ENCODE data around the gene ZNF513. TPM values are rescaled to one million over a fixed set of nuclear protein-coding genes. Genes with fewer than 3 reads are reported as not detected.

The ZNF513 gene
- total RNA-seq (2022; extraction: Qiagen RNA extraction), result 12.9 to 14.5 TPM (median 13.6 TPM) in 5 replicates

GRCh38 chr2:27380626-27381545 is at the start of gene ZNF513:
ZNF513 (minus strand) TSS chr2:27380734; CDS start chr2:27380526, 208 bp downstream.

DNA sequence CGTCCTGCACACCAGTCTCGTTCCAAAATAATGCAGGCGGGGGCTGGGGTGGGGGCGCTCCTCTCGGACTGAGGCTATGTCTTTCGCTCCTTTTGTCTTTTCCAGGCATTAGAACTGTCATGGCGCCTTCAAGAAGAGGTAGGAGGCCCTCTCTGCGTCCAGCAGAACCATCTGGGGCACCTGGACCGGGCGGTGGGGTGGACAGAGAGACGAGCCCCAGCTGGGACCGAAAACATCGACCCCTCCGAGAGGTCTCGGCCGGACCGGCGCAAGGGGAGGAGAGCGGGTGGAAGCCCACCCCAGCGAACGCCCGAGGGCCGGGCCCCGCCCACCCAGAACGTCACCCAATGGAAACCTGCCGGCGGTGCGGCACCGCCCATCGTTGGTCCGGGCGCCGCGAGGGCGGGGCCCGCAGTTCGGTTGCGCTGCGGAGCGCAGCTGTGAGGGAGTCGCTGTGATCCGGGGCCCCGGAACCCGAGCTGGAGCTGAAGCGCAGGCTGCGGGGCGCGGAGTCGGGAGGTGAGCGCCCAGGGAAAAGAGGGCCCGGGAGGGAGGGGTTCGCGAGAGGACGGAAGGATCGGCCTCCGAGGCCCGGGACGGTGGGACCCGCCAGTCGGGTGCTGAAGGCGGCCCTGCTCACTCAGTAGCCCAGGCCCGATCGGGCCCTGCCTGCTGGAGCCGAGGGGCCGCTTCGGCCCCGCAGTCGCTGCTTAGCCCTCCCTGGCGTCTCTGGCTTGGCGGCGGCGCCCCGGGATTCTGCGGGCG is 47.9 kb upstream of the ZNF513 start, which contains the start of gene NRBP1:
Gene NRBP1, plus strand, starts transcription at position 419 of the 765 bp plus-strand sequence. CDS start 4,643 bp downstream, outside the sequence.

GRCh38 chr2:27409321-27410073 is 29.0 kb upstream of the ZNF513 start, which contains the start of gene PPM1G:
PPM1G (minus strand) TSS chr2:27409591; CDS start chr2:27409422, 169 bp downstream.

DNA sequence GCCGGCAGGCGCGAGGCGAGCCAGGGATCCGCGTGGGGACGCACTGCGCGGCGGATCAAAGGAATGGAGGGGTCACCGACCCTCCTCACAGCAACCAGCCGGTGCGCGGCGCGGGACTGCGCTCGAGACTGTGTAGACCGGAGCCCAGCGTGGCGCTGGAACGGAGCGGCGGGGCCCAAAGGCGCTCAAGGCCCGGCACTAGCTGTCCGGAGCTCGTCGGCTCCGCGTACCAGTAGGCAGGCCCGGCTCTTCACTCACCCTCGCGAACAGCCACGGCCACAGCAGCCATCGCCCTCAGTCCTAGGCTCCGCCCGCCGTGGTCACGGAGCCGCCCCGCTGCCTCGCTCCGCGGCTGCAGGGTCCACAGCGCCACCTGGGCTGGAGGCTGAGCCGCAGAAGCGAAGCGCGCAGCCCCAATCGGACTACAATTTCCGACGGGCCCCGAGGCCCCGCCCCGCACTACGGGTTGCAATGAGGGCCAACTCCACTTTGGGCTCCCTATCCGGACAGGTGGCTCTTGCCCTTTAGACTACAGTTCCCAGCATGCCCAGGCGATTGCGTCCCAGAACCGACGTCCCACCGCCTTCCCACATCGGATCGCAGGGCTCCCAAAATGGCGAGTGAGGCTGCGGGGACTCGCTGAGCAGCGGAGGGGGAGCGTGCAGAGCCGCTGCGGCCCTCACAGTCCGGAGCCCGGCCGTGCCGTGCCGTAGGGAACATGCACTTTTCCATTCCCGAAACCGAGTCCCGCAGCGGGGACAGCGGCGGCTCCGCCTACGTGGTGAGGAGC is 10.3 kb downstream of the ZNF513 start, which contains the start of the genes EIF2B4 and SNX17:
Gene EIF2B4, minus strand, starts transcription at position 313 of the 790 bp plus-strand sequence. Its CDS starts 24 bp downstream, at position 289.
Gene SNX17, plus strand, starts transcription at position 591 of the 790 bp plus-strand sequence. Its CDS starts 128 bp downstream, at position 719.

DNA sequence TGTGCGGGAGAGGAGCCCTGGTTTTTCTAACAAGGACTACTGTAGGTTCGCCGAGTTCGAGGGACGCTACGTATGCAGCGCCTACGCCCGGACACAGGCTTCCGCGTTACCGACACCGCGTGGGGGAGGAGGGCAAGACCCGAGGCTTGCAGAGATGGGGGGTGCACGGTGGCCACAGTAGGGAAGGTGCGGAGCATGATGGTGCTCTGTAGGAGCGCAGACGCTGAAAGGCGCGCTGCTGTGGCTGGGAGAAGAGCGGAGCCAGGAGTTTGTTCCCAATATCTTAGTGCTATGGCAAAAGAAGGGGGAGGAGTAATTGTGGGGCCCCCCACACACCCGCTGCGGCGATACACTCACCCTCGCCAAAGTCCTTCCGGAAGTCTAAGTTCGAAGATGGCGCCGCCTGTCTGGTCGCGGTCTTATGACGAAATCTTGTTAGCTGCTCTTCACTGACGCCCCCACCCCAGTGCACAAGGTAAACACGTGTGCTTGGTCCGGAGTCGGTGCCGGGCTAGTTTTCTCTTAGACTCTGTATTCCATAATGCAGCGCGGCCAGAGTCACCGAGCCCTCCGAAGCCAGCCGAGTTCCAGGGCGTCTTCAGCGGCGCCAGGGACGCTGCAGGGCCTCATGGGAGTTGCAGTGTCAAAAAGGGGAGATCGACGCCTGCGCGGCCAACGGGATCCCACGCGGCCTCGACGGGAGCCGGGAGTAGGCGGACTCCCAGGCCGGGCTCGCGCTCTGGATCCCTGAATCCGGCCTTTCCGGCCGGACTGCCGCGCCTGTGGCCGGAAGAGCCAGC is 24.0 kb downstream of the ZNF513 start, which contains the start of gene GTF3C2:
Gene GTF3C2, minus strand, starts transcription at position 383 of the 800 bp plus-strand sequence. CDS start 13,210 bp downstream, outside the sequence.

Other genes starting within 250 kb of the ZNF513 start
- 50.1 to 64.2 TPM (median 56.2 TPM) in 5 replicates for gene PREB, start 246.1 kb downstream of the ZNF513 start, total RNA-seq (2022; extraction: Qiagen RNA extraction)
- gene PRR30, start 241.3 kb downstream of the ZNF513 start, total RNA-seq (2022; extraction: Qiagen RNA extraction), result not detected in 5 replicates
- gene TCF23, start 231.7 kb downstream of the ZNF513 start, total RNA-seq (2022; extraction: Qiagen RNA extraction), result not detected in 5 replicates
- 207 to 223 TPM (median 220 TPM) in 5 replicates for gene ATRAID, start 168.7 kb downstream of the ZNF513 start, total RNA-seq (2022; extraction: Qiagen RNA extraction)
- 57.7 to 83.7 TPM (median 65.2 TPM) in 5 replicates for gene SLC5A6, start 168.5 kb downstream of the ZNF513 start, total RNA-seq (2022; extraction: Qiagen RNA extraction)
- gene CAD, start 163.4 kb downstream of the ZNF513 start, total RNA-seq (2022; extraction: Qiagen RNA extraction), result 56.9 to 63.5 TPM (median 59.3 TPM) in 5 replicates
- 2.8 to 3.6 TPM (median 3.2 TPM) in 5 replicates for gene SLC30A3, start 117.7 kb downstream of the ZNF513 start, total RNA-seq (2022; extraction: Qiagen RNA extraction)
- not detected in 5 replicates for gene DNAJC5G, start 105.3 kb downstream of the ZNF513 start, total RNA-seq (2022; extraction: Qiagen RNA extraction)
- 0.81 to 1.1 TPM (median 0.88 TPM) in 5 replicates for gene TRIM54, start 98.3 kb downstream of the ZNF513 start, total RNA-seq (2022; extraction: Qiagen RNA extraction)
- gene UCN, start 72.3 kb downstream of the ZNF513 start, total RNA-seq (2022; extraction: Qiagen RNA extraction), result 0.61 to 2.6 TPM (median 1.7 TPM) in 5 replicates
- 76.0 to 95.4 TPM (median 85.5 TPM) in 5 replicates for gene MPV17, start 57.6 kb downstream of the ZNF513 start, total RNA-seq (2022; extraction: Qiagen RNA extraction)
- 55.6 to 63.4 TPM (median 59.3 TPM) in 5 replicates for gene GTF3C2, start 24.0 kb downstream of the ZNF513 start, total RNA-seq (2022; extraction: Qiagen RNA extraction)
- gene EIF2B4, start 10.4 kb downstream of the ZNF513 start, total RNA-seq (2022; extraction: Qiagen RNA extraction), result 54.9 to 59.4 TPM (median 55.5 TPM) in 5 replicates
- gene SNX17, start 10.1 kb downstream of the ZNF513 start, total RNA-seq (2022; extraction: Qiagen RNA extraction), result 141 to 146 TPM (median 144 TPM) in 5 replicates
- 152 to 168 TPM (median 161 TPM) in 5 replicates for gene PPM1G, start 28.9 kb upstream of the ZNF513 start, total RNA-seq (2022; extraction: Qiagen RNA extraction)
- 126 to 136 TPM (median 129 TPM) in 5 replicates for gene NRBP1, start 47.9 kb upstream of the ZNF513 start, total RNA-seq (2022; extraction: Qiagen RNA extraction)
- 0.45 to 1.2 TPM (median 0.62 TPM) in 5 replicates for gene KRTCAP3, start 61.6 kb upstream of the ZNF513 start, total RNA-seq (2022; extraction: Qiagen RNA extraction)
- gene IFT172, start 109.0 kb upstream of the ZNF513 start, total RNA-seq (2022; extraction: Qiagen RNA extraction), result 7.0 to 9.7 TPM (median 8.2 TPM) in 5 replicates
- gene FNDC4, start 114.5 kb upstream of the ZNF513 start, total RNA-seq (2022; extraction: Qiagen RNA extraction), result 3.5 to 5.8 TPM (median 4.4 TPM) in 5 replicates
- 0.09 to 0.84 TPM (median 0.29 TPM) in 4 of 5 replicates, not detected in the other for gene GCKR, start 116.1 kb upstream of the ZNF513 start, total RNA-seq (2022; extraction: Qiagen RNA extraction)
- gene ZNF512, start 202.3 kb upstream of the ZNF513 start, total RNA-seq (2022; extraction: Qiagen RNA extraction), result 16.5 to 22.9 TPM (median 18.7 TPM) in 5 replicates
- gene CCDC121, start 248.3 kb upstream of the ZNF513 start, total RNA-seq (2022; extraction: Qiagen RNA extraction), result 3.3 to 5.0 TPM (median 3.7 TPM) in 5 replicates
- 57.0 to 65.3 TPM (median 59.1 TPM) in 5 replicates for gene GPN1, start 248.3 kb upstream of the ZNF513 start, total RNA-seq (2022; extraction: Qiagen RNA extraction)